ENCODE measurements around the gene CCM2L. TPM values are rescaled to one million over a fixed set of nuclear protein-coding genes. Genes with fewer than 3 reads are reported as not detected.

The CCM2L gene
- total and polyA plus RNA-seq, 2 of the 8 experiments (the other 6 are each of a cell fraction or from before 2014, with no cell fraction given) = 5.5 to 15.8 TPM

GRCh38 chr20:32077190-32077589 lies 67.0 kb downstream of the CCM2L start:
- no peak overlapping the region for H3K14ac ChIP-seq (ENCODE audit: insufficient read length)
- ChIA-PET CTCF (ENCODE audit: partially characterized antibody) (interaction anchor here (1.7 kb wide), 1 partner anchor 14 kb away, joined by 4 read pairs; no protein-coding TSS in a partner anchor), POLR2A (ENCODE audit: partially characterized antibody) (no interaction called here)
- H2BK5ac ChIP-seq (ENCODE audit: low read depth, low read length) = no peak overlapping the region
- H3K27ac ChIP-seq (ENCODE audit: low read depth, low read length) = no peak overlapping the region
- no peak overlapping the region for H2BK120ac ChIP-seq (replicated peaks; ENCODE audit: low read depth, low read length)
- no peaks in the 10 kb centered on the region for H3K36me3 ChIP-seq (ENCODE audit: control insufficient read depth in 2 of 4, insufficient read depth in 4 of 4, low read length in 3 of 4)
- H3K23ac ChIP-seq (ENCODE audit: insufficient read length) = no peak overlapping the region
- FAIRE-seq = no peak
- H2BK20ac ChIP-seq (ENCODE audit: low read length) = no peak overlapping the region
- H3K4ac ChIP-seq (replicated peaks; ENCODE audit: insufficient read length, low read depth, low read length) = no peak overlapping the region
- no peak overlapping the region for H3K9ac ChIP-seq (replicated peaks in 1 of 4; ENCODE audit: extremely low read depth in 1 of 4, low read depth in 3 of 4, low read length in 3 of 4)
- no peaks in the 10 kb centered on the region for H3K79me2 ChIP-seq (ENCODE audit: control insufficient read depth in 1 of 2, insufficient read depth in 2 of 2, low read length in 2 of 2)
- H3K56ac ChIP-seq (replicated peaks; ENCODE audit: insufficient read length, low read depth, low read length) = no peak overlapping the region
- no peaks in the 10 kb centered on the region for H3K79me1 ChIP-seq (ENCODE audit: low read depth, low read length)
- no peak overlapping the region for H2AK5ac ChIP-seq (ENCODE audit: low read depth, low read length)
- no peak for TF ChIP-seq SAP30 (IDR thresholded peaks at IDR 0.05; ENCODE audit: insufficient read depth, insufficient replicate concordance, low read length)
- TF ChIP-seq TEAD4 (IDR thresholded peaks at IDR 0.05; ENCODE audit: low read depth, low read length) = no peak
- H3K4me2 ChIP-seq (ENCODE audit: insufficient read depth in 1 of 2, low read depth in 2 of 2, low read length in 2 of 2) = no peak overlapping the region
- no peak overlapping the region for H3K18ac ChIP-seq (ENCODE audit: extremely low read depth, low read length)
- H3K4me3 ChIP-seq (ENCODE audit: extremely low read depth in 1 of 4, insufficient read depth in 2 of 4, low read depth in 3 of 4, low read length in 4 of 4) = no peak overlapping the region
- DNase-seq (ENCODE audit: low read depth in 1 of 2, low spot score in 2 of 2) = no peak
- H4K5ac ChIP-seq (ENCODE audit: insufficient read length, low read depth, low read length) = no peak overlapping the region
- no peak overlapping the region for H4K8ac ChIP-seq (ENCODE audit: extremely low read depth, insufficient read depth, low read length)
- H4K91ac ChIP-seq (replicated peaks; ENCODE audit: insufficient read length, low read length) = no peak overlapping the region
- H2BK12ac ChIP-seq (ENCODE audit: low read depth, low read length) = no peak overlapping the region
- H3K4me1 ChIP-seq (replicated peaks in 1 of 4; ENCODE audit: control insufficient read depth in 3 of 4, insufficient read depth in 4 of 4, low read length in 3 of 4) = peaks cover 0 to 3% (median under 1%) of the 10 kb centered on the region in 4 experiments; a peak in 4 of 7 replicates
- no peaks in the 10 kb centered on the region for H4K20me1 ChIP-seq (replicated peaks in 1 of 2; ENCODE audit: control insufficient read depth in 1 of 2, insufficient read depth in 2 of 2, low read length in 2 of 2)
- H3K23me2 ChIP-seq (ENCODE audit: low read depth, low read length) = no peaks in the 10 kb centered on the region
- H2AFZ ChIP-seq (ENCODE audit: low read length) = no peak overlapping the region
- no peak overlapping the region for H2BK15ac ChIP-seq (ENCODE audit: low read length)
- WGBS, 2 experiments (ENCODE audit: extremely low coverage in 1 of 2, insufficient coverage in 1 of 2, insufficient read length in 1 of 2, insufficient replicate concordance in 2 of 2, low coverage in 1 of 2, low lambda C conversion rate in 2 of 2, missing lambda C conversion rate in 1 of 2) = 87% methylated on average over 4 of the region's 4 CpGs; no CpG with 5 or more reads in 1 of the 2 experiments
- no peaks in the 10 kb centered on the region for H3K27me3 ChIP-seq (replicated peaks in 1 of 4; ENCODE audit: control insufficient read depth in 3 of 4, extremely low read depth in 1 of 4, insufficient read depth in 3 of 4, low read length in 3 of 4)
- no peaks in the 10 kb centered on the region for H3K9me3 ChIP-seq (ENCODE audit: insufficient read depth in 2 of 2, low read depth in 1 of 2, low read length in 1 of 2)
